ENCODE data around the gene AKT2.

AKT2 gene

GRCh38 chr19:40298026-40298425 is 12.9 kb upstream of the AKT2 start:
- DNase-seq = no peak

GRCh38 chr19:40294560-40294959 is 9.4 kb upstream of the AKT2 start:
- DNase-seq = no peak

- DNase-seq = no peak
Measured at GRCh38 chr19:40286971-40287421, 1.9 kb upstream of the AKT2 start.

- no peak for DNase-seq
Measured at GRCh38 chr19:40286235-40286970, 1.3 kb upstream of the AKT2 start.

GRCh38 chr19:40285353-40286234 is 449 bp upstream of the AKT2 start:
- peak; percentile 100 for DNase-seq

- DNase-seq = no peak
Measured at GRCh38 chr19:40284251-40284500, 969 bp downstream of the AKT2 start.

- no peak for DNase-seq
Measured at GRCh38 chr19:40283414-40284250, 1.5 kb downstream of the AKT2 start.

DNA sequence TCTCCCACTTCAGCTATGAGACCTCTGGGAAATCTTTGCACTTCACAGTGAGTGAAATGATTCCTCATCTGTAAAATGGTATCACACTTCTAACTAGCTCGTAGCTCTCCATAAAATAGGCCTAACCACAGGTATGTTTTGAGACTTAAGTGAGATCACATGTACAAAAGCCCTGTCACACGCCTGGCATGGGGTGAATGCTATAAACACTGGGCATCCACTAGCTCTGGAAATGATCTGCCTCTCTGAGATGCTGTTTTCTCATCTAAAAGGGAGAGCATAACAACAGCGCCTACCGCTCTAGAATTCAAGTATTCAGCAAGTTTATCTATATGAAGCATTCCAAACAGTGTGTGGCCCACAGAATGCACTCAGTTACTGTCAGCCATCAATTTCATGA is 2.2 kb downstream of the AKT2 start:
- no peak for DNase-seq

DNA sequence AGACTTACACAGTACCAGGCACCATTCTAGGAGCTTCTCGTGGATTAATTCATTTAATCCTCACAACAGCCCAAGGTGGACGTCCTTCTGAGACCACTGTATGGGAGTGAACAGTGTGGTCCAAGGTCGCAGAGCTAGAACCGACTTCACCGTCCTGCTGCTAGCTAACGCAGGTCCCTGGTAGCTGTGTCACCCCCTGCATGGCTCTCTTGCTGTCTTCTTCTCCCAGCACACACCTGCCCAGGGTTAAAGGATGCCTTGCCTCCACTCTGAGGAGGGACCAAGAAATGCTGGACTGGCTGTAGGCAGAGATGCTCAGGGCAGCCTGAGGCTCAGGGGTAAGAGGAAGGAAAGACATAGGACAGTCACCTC is 3.0 kb downstream of the AKT2 start:
- DNase-seq = no peak

DNA sequence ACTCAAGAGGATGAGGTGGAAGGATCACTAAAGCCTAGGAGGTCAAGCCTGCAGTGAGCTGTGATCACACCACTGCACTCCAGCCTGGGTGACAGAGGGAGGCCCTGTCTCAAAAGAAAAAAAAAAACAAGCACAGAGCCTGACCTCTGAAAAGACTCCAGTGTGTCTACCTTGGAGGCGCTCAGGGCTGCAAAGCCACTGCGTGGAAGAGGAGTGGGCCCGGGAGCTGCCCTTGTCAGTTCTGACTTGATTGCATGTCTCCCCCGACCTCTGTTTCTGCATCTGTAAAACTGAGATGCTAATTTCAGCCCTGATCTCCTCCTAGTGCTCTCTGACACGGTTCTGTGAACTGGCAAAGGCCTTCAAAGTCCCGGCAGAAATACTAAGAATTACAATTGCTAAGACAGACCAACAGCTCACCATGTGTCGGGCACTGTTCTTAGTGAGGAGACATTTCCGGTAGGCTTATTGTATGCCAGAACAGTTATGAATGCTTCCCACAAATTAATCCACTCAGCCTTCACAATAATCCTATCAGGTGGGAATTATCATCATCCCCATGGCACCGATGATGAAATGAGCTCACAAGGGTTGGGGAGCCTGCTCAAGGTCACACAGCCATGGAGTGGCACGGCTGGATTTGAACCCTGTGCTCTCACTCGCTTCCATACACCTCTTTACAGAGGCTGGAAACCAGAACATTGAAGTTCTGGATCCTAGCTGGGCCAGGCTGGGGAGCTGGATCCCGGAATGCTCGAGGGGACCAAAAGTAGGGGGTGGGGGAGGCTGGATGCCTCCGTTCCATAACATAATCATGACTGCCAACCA is 3.5 kb downstream of the AKT2 start:
- no peak for DNase-seq

DNA sequence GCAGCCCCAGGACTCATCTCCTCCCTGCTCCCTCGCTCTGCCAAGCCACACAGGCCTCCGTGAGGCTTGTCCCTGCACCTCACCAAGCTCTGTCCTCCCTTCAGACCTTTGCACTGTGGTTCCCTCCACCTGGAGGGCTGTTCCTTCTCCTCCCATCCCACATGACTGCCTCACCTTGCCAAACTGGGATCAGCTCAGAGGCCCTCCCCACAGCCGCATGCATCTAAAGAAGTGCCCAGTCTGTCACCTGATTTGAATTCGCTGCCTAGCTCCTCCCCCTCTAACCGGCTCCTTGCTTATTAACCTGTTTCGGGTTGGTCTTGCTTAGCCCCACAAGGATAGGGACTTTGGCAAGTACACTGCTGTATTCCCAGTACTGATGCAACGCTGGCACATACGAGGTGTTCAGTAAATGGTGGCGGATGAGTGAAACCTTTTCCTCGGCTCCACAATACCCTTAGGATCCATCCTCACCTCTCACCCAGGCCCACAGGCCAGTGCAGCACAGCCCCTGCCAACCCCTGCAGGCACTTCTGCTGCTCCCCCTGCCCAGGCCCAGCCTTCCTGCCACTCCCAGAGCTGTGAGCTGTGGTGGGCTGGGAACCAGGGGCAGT is 4.4 kb downstream of the AKT2 start:
- no peak for DNase-seq

DNA sequence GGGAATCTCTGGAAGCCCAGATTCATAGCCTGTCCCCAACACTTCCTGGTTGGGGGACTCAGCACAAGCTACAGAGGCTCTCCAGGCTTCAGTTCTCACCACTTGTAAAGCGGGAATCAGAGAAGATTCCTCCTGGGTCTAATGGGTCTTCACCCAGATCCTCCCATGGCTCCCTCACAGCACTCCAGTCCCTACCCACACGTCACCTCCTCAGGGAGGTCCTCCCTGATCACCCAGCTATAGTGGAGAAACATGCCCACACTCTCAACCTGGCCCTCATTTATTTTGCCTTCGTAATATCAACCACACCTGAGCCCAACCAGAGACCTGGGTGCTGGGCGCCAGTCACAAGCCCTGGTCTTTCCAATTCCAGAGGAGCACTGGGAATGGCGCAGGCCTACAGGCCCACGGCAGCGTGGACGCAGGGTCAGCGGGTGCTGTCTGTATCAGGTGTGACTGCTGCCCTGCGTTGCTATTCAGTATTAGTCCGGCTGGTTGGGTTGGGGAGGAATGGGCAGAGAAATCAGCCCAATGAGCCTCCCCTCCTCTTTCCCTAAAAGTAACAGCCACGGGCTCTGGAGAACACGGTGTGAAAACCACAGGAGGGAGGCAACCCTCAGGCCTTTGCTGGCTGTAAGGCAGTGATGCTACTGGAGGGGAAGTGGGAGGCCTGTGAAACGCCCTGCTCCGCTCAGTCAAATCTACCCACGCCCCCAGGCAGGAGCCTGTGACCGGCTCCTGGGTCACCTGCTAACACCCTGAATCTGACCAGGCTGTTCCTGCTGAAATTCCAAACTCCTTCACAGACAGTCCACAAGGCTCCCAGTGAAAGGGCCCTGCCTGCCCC is 5.2 kb downstream of the AKT2 start:
- DNase-seq = peak; percentile 40

GRCh38 chr19:40279120-40279551 is 6.0 kb downstream of the AKT2 start:
- no peak for DNase-seq

- no peak for DNase-seq
Measured at GRCh38 chr19:40278361-40279035, 6.6 kb downstream of the AKT2 start.

DNA sequence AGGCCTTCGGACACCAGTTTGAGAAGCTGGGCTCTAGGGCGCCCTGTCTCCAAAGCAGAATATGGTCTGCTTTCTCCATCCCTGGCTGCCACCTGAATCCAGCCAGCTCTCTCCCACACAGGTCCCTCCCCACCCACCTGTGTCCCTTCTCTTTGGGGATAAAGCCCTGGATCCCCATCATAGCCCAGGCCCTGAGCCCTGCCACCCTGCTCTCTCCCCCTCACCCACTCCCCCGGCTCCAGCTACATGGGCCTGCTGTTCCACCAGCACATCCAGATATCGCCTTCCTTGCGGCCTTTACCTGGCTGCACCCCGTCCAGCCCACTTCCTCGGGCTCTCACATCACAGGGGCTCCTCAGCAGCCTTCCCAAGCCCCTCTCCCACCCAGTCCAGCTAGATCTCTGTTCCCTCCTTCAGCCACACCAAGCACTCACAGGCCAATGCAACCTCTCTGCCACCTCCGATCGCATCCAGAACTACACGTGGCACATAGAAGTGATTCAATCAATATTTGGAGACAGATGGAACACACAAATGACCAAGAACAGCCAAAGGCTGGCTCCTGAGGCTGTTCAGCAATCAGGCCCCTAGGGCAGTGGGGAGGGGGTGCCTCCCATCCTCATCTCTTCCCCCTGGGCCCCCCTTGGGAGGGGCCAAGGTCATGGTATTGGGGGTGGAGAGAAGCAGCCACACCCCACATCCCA is 7.6 kb downstream of the AKT2 start:
- no peak for DNase-seq

DNA sequence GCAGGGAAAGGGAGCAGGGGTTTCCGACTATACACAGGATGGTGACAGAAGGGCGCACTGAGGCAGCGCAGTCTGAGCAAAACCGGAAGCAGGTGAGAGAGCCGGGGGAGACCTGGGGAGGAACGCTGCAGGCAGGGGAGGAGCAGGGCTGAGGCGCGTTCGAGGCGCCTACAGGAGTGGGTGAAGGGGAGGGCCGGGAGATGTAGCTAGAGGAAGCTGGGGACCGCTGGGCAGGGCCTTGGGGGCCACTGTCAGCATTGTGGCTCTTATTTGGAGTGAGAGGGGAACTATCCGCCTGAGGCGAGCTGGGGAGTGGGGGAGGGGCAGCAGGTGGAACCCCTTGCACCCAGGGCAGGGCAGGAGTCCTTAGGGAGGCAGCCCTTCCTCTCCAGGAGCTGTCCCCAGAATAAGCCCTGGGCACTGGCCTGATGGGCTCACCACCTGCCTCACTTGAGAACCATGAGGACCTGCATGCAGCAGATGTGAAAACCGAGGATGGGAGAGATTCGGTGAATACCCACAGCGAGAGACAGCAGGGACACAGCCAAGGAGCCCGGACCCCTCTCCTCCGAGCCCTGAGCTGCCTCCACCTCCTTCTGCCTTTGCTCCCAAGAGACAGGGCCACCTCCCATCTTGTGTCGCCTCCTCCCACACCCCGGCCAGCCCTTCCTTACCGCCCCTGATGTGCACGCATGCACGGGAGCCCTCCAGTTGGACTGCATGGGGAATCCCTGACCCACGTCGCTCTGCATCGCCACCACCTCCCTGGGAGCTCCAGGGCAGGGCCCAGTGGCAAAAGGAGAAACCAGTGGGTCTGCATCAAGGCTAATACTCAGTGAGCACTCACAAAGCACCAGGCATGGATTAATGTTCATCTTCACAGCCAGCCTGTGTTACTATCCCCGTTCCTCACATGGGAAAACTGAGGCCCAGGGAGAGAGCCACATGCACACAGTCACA is 10.3 kb downstream of the AKT2 start:
- no peak for DNase-seq

DNA sequence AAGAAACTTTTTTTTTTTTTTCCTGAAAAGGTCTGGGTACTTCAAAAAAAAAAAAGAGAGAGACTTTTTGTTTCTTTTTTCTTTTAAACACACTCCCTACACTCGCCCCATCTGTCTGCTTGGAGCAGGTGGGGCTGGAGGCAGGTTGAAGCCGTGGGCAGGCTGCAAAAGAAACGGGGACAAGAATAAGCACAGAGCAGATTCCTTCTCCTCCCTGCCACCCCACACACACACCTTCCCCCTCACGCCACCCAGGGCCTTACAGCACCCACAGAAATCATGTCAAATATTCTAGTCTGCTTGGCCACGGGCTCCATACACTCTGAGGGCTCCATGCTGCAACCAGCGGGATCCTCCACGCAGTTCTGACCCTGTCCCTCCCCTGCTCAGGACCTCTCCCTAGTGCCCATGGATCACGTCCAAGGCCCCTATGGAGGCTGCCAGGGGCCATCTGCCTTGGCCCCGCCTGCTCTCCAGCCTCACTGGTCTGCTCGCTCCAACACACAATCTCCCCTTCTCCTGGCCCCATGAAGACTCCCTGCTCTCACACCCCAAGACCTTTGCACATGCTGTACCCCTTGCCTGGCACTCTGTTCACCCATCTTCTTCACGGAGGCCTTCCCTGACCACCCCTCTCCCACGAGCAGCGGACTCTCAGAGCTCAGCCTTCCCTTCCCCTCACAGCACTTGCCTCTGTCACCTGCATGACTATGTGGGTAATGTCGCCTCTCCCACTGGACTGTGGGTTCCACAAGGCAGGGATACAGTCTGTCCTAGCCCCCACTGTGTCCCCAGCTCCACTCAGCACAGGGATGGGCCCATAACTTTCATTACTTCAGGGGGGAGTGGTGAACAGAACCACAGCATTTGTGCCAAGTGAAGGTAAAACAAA is 11.4 kb downstream of the AKT2 start:
- no peak for DNase-seq

- DNase-seq = no peak
Measured at GRCh38 chr19:40272261-40272660, 12.9 kb downstream of the AKT2 start.
